RWPE1 (cell line): Measurements from ENCODE around the gene TEKT4.
"Not testable (repeated sequence)": the region's sequence is repeated elsewhere in the genome, so short reads cannot be mapped to it uniquely, and the experiment has no call there.

ENCODE experiments used
- CTCF ChIA-PET: fragments of 350-600 bp; sonication (Branson Sonifier 250); formaldehyde crosslinking; extraction: SDS; loops from one replicate; lab custom pipeline; 2021; lab: Yijun Ruan, JAX
- POLR2A ChIA-PET: fragments of 400-600 bp; formaldehyde crosslinking; extraction: SDS; loops from one replicate; lab custom pipeline; 2020; ENCODE audit warnings: antibody characterized with exemption; ENCODE audit not compliant: low non-redundant PET; lab: Yijun Ruan, JAX
- DNase-seq: peaks from one replicate; pipeline ENCODE4 v3.0.0; 2012; ENCODE audit warnings: low spot score
- H3K27ac ChIP-seq: fragments of 450-650 bp; 2 replicates; pipeline ENCODE4 v1.5.1; 2017
- TF ChIP-seq, protein P1 (sequence below): fragments of 450-650 bp; conservative IDR thresholded peaks from 2 replicates; pipeline ENCODE4 v1.5.1; 2017; ENCODE audit warnings: low read depth, mild to moderate bottlenecking

The TEKT4 gene

DNA sequence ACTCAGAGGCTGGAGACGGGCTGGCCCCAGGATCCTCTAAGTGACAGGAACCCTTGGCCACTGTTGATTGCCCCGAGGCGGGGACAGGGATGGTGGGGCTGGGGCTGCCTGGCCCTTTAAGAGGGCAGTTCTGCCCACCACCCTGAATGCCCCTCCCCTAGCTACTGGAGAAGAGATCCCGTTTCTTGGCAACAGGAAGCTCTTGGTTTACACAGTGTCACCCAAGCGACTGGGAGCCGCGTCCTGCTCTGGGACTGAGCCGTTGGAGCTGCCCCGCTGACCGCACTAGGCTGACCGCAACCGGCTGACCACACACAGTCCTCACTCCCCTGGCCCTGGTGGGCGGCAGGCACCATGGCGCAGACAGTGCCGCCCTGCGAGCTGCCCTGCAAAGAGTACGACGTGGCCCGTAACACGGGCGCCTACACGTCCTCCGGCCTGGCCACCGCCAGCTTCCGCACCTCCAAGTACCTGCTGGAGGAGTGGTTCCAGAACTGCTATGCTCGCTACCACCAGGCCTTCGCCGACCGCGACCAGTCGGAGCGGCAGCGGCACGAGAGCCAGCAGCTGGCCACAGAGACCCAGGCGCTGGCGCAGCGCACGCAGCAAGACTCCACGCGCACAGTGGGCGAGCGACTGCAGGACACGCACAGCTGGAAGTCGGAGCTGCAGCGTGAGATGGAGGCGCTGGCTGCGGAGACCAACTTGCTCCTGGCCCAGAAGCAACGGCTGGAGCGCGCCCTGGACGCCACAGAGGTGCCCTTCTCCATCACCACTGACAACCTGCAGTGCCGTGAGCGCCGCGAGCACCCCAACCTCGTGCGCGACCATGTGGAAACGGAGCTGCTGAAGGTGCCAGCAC lies at the start of gene TEKT4:
TEKT4 (plus strand) TSS at position 205 of the 862 bp plus-strand sequence; CDS start at position 355, 150 bp downstream.
- TF ChIP-seq, protein P1, sequence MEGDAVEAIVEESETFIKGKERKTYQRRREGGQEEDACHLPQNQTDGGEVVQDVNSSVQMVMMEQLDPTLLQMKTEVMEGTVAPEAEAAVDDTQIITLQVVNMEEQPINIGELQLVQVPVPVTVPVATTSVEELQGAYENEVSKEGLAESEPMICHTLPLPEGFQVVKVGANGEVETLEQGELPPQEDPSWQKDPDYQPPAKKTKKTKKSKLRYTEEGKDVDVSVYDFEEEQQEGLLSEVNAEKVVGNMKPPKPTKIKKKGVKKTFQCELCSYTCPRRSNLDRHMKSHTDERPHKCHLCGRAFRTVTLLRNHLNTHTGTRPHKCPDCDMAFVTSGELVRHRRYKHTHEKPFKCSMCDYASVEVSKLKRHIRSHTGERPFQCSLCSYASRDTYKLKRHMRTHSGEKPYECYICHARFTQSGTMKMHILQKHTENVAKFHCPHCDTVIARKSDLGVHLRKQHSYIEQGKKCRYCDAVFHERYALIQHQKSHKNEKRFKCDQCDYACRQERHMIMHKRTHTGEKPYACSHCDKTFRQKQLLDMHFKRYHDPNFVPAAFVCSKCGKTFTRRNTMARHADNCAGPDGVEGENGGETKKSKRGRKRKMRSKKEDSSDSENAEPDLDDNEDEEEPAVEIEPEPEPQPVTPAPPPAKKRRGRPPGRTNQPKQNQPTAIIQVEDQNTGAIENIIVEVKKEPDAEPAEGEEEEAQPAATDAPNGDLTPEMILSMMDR: no peak
- no peak for DNase-seq
- ChIA-PET POLR2A (no interaction called here), CTCF (interaction anchor here (4.7 kb wide), 1 partner anchor 86 kb away, joined by 51 read pairs; no protein-coding TSS in a partner anchor)
- H3K27ac ChIP-seq: no peak within 1 kb of the TSS

DNA sequence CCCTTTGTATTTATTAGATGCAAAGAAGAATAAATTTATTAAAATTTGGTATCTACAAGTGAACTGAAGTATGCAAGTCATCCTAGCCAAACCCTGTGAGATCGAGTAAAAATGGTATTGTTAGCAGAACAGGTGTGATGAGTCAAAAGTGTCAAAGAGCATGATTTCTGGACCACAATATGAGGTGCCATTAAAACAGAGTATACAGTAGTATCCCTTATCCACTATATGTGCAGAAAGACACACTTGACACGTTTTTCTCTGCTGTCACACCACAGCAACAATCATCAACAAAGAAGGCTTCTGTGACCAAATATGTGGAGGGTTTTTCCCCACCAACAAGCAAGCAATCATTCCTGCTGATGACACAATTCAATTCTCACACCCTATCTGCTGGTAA lies 32.0 kb upstream of the TEKT4 start:
- CTCF ChIA-PET, POLR2A ChIA-PET, H3K27ac ChIP-seq, DNase-seq: not testable (repeated sequence)

- H3K27ac ChIP-seq, DNase-seq, POLR2A ChIA-PET: not testable (repeated sequence)
- CTCF ChIA-PET: interaction anchor here (0.6 kb wide), 1 partner anchor 129 kb away, joined by 3 read pairs; no protein-coding TSS in a partner anchor
These were observed 14.4 kb upstream of the TEKT4 start for GRCh38 chr2:94856856-94857255.

GRCh38 chr2:94857367-94858162 lies 13.7 kb upstream of the TEKT4 start:
- DNase-seq, POLR2A ChIA-PET, H3K27ac ChIP-seq: not testable (repeated sequence)
- CTCF ChIA-PET: interaction anchor here (0.6 to 0.7 kb wide), 2 partner anchors 19 to 129 kb away, joined by 3 to 5 read pairs; no protein-coding TSS in a partner anchor

DNA sequence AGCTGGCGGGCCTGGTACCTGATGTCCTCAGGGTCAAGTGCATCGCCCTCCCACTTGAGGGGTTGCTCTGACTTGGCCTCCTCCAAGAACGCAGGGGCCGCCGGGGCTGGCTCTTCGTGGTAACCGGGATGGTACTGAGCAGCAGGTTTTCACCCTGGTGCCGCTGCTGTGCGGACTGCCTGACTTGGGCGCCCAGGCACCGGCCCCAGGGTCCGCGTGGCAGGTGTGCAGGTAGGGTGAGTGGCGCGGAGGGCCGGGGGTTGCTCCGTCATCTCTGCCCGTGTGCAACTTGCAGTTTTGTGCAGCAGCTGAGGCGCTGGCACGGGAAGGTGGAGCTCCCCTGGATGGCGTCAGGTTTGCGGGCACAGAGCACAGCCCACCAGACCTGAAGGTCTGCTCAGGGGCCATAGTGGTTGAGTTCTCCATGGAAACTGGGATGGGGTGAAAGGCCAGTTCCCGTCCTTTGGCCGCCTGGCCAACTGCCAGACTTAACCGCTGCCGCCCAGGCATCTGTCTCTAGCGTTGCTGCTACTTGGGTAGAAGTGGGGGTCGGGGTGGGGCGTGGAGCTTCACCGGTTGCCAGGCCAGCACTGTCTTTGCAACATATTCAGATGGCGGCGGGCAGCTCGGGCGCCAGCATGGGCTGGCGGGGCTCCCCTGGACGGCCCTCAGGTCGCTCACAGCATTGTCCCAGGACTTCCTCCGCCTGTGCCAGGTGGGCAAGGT lies 12.9 kb upstream of the TEKT4 start:
- CTCF ChIA-PET, DNase-seq, H3K27ac ChIP-seq, POLR2A ChIA-PET: not testable (repeated sequence)

DNA sequence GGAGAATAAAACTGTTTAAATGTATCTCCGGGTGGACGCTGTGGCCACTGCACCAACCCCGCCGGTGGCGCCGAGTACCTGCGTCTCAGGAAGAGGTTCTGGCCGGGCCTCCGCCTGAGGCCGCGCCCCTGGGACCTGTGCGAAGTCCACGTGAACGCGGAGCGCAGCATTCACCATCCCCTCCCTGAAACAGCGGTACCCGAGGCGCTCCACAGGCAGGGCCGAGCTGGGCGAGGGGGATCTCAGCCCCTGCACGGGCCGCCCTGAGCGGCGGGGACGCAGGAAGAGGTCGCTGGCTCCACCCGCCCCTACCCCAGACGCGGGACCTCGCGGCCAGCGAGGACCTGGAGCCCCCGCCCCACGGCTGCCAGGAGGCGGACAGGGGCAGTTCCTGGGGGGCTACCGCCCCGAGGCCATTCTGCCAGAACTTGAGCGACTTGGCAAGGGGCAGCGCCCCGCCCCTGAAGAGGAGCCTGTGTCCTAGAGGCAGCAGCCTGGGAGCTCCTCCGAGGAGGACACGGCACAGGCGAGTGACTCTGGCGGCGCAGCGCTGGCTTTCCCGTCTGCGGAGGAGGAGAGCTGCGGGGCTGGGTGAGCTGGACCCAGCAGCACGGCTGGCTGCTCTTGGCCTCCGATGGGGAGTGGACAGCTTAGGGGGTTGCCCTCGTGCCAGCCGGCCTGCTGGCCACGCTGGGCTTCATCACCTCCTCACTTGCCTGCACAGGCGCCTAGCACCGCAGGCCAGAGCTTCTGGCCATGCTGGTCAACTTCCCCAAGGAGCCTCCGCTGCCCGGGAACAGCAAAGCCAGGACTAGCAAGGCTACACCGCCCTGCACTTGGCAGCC lies 9.7 kb upstream of the TEKT4 start:
- TF ChIP-seq, protein P1: no peak
- no peak overlapping the region for H3K27ac ChIP-seq
- ChIA-PET CTCF (no interaction called here), POLR2A (no interaction called here)
- no peak for DNase-seq

GRCh38 chr2:94862903-94863302 lies 8.3 kb upstream of the TEKT4 start:
- DNase-seq, POLR2A ChIA-PET, H3K27ac ChIP-seq: not testable (repeated sequence)
- CTCF ChIA-PET: interaction anchor here (0.7 kb wide), 1 partner anchor 1750 kb away, joined by 5 read pairs; no protein-coding TSS in a partner anchor

- POLR2A ChIA-PET: no interaction called here
- H3K27ac ChIP-seq: no peak overlapping the region
- DNase-seq: no peak
- TF ChIP-seq, protein P1: no peak
- CTCF ChIA-PET: no interaction called here
These were observed 2.1 kb upstream of the TEKT4 start for GRCh38 chr2:94869131-94869530.
